ENCODE results near the gene FIGN.

Gene FIGN

DNA sequence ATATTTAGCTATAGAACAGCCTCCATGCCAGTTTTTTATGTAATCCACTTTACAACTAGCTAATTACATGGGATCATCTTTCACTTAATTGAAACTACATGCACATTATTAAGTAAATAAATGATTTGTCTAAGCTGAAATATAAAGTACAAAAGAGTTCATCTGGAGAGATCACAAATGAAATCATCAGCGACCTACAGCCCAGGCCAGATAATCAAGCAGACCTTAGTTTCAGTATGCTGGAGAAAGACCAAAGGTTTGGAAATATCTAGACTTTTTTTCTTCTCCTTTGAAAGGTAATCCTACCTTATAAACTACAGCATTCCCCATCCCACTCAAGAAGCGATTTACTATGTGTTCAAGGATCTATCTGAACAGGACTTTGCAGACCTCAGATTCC lies 26.5 kb downstream of the FIGN start:
- DNase-seq (ENCODE audit: extremely low read depth, low read depth): no peak
- TF ChIP-seq, protein P1, sequence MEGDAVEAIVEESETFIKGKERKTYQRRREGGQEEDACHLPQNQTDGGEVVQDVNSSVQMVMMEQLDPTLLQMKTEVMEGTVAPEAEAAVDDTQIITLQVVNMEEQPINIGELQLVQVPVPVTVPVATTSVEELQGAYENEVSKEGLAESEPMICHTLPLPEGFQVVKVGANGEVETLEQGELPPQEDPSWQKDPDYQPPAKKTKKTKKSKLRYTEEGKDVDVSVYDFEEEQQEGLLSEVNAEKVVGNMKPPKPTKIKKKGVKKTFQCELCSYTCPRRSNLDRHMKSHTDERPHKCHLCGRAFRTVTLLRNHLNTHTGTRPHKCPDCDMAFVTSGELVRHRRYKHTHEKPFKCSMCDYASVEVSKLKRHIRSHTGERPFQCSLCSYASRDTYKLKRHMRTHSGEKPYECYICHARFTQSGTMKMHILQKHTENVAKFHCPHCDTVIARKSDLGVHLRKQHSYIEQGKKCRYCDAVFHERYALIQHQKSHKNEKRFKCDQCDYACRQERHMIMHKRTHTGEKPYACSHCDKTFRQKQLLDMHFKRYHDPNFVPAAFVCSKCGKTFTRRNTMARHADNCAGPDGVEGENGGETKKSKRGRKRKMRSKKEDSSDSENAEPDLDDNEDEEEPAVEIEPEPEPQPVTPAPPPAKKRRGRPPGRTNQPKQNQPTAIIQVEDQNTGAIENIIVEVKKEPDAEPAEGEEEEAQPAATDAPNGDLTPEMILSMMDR (IDR thresholded peaks at IDR 0.05; ENCODE audit: low read depth, low read length): no peak

DNA sequence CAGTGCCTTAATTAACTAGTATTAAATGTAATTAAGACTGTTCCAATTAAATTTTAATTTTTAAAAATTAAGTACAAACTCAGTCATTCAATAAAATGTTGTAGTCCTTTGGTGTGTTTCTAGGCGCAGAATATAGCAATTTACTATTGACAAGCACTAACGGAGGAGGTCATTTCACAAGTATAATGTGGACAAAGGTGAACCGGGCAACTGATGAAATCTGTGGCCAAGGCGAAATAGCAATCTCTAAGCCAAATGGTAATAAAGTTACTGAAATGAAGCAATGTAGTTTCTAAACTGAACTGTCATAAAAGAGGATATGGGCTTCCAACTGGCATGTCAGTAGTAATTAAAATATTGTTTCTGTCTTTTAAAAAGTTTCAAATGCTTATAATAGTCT lies 27.5 kb downstream of the FIGN start:
- no peak for DNase-seq (ENCODE audit: extremely low read depth, low read depth)
- TF ChIP-seq, protein P1 (IDR thresholded peaks at IDR 0.05; ENCODE audit: low read depth, low read length): no peak

- DNase-seq (ENCODE audit: extremely low read depth, low read depth): no peak
- TF ChIP-seq, protein P1 (IDR thresholded peaks at IDR 0.05; ENCODE audit: low read depth, low read length): no peak
Observed at GRCh38 chr2:163703386-163703785, 32.4 kb downstream of the FIGN start.

- no peak for DNase-seq (ENCODE audit: extremely low read depth, low read depth)
- TF ChIP-seq, protein P1 (IDR thresholded peaks at IDR 0.05; ENCODE audit: low read depth, low read length): no peak
Observed at GRCh38 chr2:163701399-163702195, 34.2 kb downstream of the FIGN start.

DNA sequence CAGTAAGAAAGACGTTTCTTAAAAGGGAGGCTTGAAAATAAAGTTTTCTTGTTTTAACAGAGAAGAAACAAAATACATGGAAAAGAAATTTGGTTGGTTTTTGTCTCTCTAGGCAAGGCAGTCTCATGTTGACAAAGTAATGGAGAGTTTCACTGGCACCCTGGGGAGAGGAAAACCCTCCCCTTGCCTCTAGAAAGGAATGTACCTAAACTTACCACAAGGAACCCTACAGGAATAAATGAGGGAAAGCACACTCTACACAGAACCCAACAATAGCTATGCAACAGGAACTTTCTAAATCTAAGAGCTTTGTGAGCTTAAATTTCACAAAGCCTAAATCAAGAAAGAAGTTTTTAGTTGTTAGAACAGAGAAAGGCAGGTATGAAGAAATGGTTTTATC lies 37.0 kb downstream of the FIGN start:
- TF ChIP-seq, protein P1 (IDR thresholded peaks at IDR 0.05; ENCODE audit: low read depth, low read length): no peak
- no peak for DNase-seq (ENCODE audit: extremely low read depth, low read depth)

DNA sequence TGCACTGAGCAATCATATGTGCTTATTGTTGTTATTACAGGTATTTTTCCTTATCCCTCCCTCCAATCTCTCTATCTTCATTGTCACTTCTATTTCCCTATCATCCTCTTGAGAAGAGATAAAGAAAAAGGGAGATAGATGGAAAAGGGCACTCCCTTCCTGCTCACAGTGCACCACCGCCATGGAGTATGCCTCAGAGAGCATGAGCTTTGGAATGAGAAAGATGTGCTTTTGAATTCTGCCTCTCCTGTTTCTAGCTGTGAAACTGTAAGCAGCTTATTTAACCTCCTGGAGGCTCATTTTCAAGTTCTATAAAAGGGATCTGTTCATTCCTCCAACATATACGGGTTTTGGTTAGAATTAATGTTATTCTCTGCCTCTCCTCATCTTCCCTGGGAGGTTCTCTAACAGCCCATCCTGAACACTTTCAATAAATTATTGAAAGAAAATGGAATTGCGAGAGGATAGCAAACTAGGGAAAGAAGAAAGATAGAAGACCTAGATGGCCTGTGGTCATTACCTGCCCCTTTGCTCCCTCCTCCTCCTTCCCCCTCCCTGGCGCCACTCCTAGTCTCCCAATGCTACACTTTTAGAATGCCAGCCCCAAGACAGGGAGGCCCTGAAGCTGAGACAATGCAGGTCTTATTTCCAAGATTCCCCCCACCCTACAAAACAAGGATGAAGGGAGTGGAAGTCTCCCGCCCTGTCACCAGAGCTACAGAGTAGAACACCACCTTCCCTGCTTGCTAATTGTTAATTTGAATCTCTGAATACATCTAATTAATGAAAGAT lies 37.8 kb downstream of the FIGN start:
- TF ChIP-seq, protein P1 (IDR thresholded peaks at IDR 0.05; ENCODE audit: low read depth, low read length): no peak
- no peak for DNase-seq (ENCODE audit: extremely low read depth, low read depth)

DNA sequence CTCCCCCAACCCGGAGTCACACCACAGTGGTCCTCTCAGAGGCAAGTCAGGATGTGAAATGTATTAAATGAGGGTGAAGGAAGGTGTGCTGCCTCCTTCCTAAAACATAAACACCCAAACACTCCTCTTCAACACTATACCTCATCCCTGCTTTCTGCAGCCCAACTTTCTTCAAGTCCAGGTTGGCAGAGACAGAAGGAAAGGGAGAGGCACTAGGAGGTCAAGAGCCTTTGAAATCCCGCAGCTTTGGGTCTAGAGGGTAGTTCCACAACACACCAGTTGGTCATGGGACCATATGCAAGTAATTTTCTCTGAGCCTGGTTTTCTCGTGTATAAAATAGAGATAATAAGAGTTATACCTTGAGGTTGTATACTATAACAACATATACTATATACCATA lies 38.4 kb downstream of the FIGN start:
- no peak for DNase-seq (ENCODE audit: extremely low read depth, low read depth)
- TF ChIP-seq, protein P1 (IDR thresholded peaks at IDR 0.05; ENCODE audit: low read depth, low read length): no peak

Measured in AG09319 (cell line).